MM.1S (cell line): ENCODE data around the gene LPA.
"Not testable (repeated sequence)": the region's sequence is repeated elsewhere in the genome, so short reads cannot be mapped to it uniquely, and the experiment has no call there.

Experiments
- DNase-seq: peaks from one replicate; pipeline ENCODE4 v3.0.0-alpha.2; 2015
- H2AFZ ChIP-seq: fragments of 300-600 bp; sonication (generic); 2 replicates; pipeline ENCODE4 v1.6.0; 2016; ENCODE audit warnings: antibody characterized with exemption, low read length
- H3F3A ChIP-seq: fragments of 300-600 bp; sonication (generic); 2 replicates; pipeline ENCODE4 v1.6.1; 2016; ENCODE audit warnings: mild to moderate bottlenecking, antibody characterized with exemption, low read length, moderate library complexity, mixed read lengths; ENCODE audit not compliant: insufficient read depth
- H3K27ac ChIP-seq: fragments of 300-600 bp; sonication (generic); 2 replicates; pipeline ENCODE4 v1.5.1; 2016; ENCODE audit warnings: mild to moderate bottlenecking, low read length
- H3K27me3 ChIP-seq: fragments of 300-600 bp; sonication (generic); replicated peaks from 2 replicates; pipeline ENCODE4 v1.6.0; 2016; ENCODE audit warnings: low read length; ENCODE audit not compliant: insufficient read depth
- H3K36me3 ChIP-seq: fragments of 300-600 bp; sonication (generic); replicated peaks from 2 replicates; pipeline ENCODE4 v1.6.1; 2016; ENCODE audit warnings: mild to moderate bottlenecking, low read length, mixed read lengths; ENCODE audit not compliant: insufficient read depth
- H3K4me1 ChIP-seq: fragments of 300-600 bp; sonication (generic); 2 replicates; pipeline ENCODE4 v1.6.1; 2016; ENCODE audit warnings: low read length, mixed read lengths
- H3K4me2 ChIP-seq: fragments of 300-600 bp; sonication (generic); 2 replicates; pipeline ENCODE4 v1.6.0; 2016; ENCODE audit warnings: low read depth, low read length
- H3K4me3 ChIP-seq: fragments of 300-600 bp; sonication (generic); 2 replicates; pipeline ENCODE4 v1.5.1; 2016; ENCODE audit warnings: low read length, mixed read lengths
- H3K79me2 ChIP-seq: fragments of 300-600 bp; sonication (generic); 2 replicates; pipeline ENCODE4 v1.6.1; 2016; ENCODE audit warnings: mixed run types, low read length, mixed read lengths
- H3K9ac ChIP-seq: fragments of 300-600 bp; sonication (generic); 2 replicates; pipeline ENCODE4 v1.6.1; 2016; ENCODE audit warnings: low read length, mixed read lengths
- H3K9me2 ChIP-seq: fragments of 300-600 bp; sonication (generic); replicated peaks from 2 replicates; pipeline ENCODE4 v1.6.1; 2016; ENCODE audit warnings: mild to moderate bottlenecking, low read length, mixed read lengths; ENCODE audit not compliant: insufficient read depth
- H3K9me3 ChIP-seq: fragments of 300-600 bp; sonication (generic); replicated peaks from 2 replicates; pipeline ENCODE4 v1.6.1; 2016; ENCODE audit warnings: mild to moderate bottlenecking, low read length, mixed read lengths; ENCODE audit not compliant: insufficient read depth
- H4K20me1 ChIP-seq: fragments of 300-600 bp; sonication (generic); 2 replicates; pipeline ENCODE4 v1.6.1; 2016; ENCODE audit warnings: mild to moderate bottlenecking, low read length, moderate library complexity, mixed read lengths; ENCODE audit not compliant: insufficient read depth
- CTCF ChIP-seq: fragments of 300-600 bp; sonication (generic); IDR thresholded peaks from 2 replicates; pipeline ENCODE4 v1.5.1; 2016; ENCODE audit warnings: antibody characterized with exemption, low read length, mixed read lengths
- EZH2 ChIP-seq: fragments of 300-600 bp; sonication (generic); optimal IDR thresholded peaks from 2 replicates; pipeline ENCODE3; 2017; ENCODE audit warnings: low read depth, mild to moderate bottlenecking, antibody characterized with exemption, low read length, mixed read lengths
- EZH2phosphoT487 ChIP-seq: fragments of 300-600 bp; sonication (generic); IDR thresholded peaks from 2 replicates; pipeline ENCODE4 v1.6.1; 2018; ENCODE audit warnings: antibody characterized with exemption, low read length

Gene LPA

GRCh38 chr6:160634706-160635105, 29.4 kb downstream of the LPA start:
- Histone ChIP-seq H3K4me2 (no peak overlapping the region), H3K9ac (no peak overlapping the region), H3K4me3 (no peak overlapping the region), H3K4me1 (no peaks in the 10 kb centered on the region), H3K9me3 (no peaks in the 10 kb centered on the region), H2AFZ (no peak overlapping the region), H3K9me2 (no peaks in the 10 kb centered on the region), H3K27me3 (no peaks in the 10 kb centered on the region), H3K27ac (no peak overlapping the region), H3K79me2 (no peaks in the 10 kb centered on the region), H3K36me3 (no peaks in the 10 kb centered on the region), H3F3A (no peaks in the 10 kb centered on the region), H4K20me1 (no peaks in the 10 kb centered on the region)
- TF ChIP-seq EZH2: no peak
- TF ChIP-seq CTCF: no peak
- TF ChIP-seq EZH2phosphoT487: no peak
- no peak for DNase-seq

- no peak overlapping the region for H3K4me3 ChIP-seq
- DNase-seq: no peak
- no peaks in the 10 kb centered on the region for H3K36me3 ChIP-seq
- TF ChIP-seq CTCF (no peak), EZH2phosphoT487 (no peak), EZH2 (no peak)
- no peak overlapping the region for H3K4me2 ChIP-seq
- H3K27me3 ChIP-seq: no peaks in the 10 kb centered on the region
- H3K4me1 ChIP-seq: no peaks in the 10 kb centered on the region
- H3K9ac ChIP-seq: no peak overlapping the region
- H3K79me2 ChIP-seq: no peaks in the 10 kb centered on the region
- no peak overlapping the region for H2AFZ ChIP-seq
- H3K9me3 ChIP-seq: no peaks in the 10 kb centered on the region
- H3F3A ChIP-seq: no peaks in the 10 kb centered on the region
- no peaks in the 10 kb centered on the region for H3K9me2 ChIP-seq
- H4K20me1 ChIP-seq: no peaks in the 10 kb centered on the region
- H3K27ac ChIP-seq: no peak overlapping the region
Measured at GRCh38 chr6:160595838-160596832, 67.9 kb downstream of the LPA start.

GRCh38 chr6:160595297-160595696, 68.8 kb downstream of the LPA start:
- not testable (repeated sequence) for H3K9me3 ChIP-seq, H3K4me3 ChIP-seq, H4K20me1 ChIP-seq, H3K9me2 ChIP-seq, DNase-seq, H3K79me2 ChIP-seq, H3K4me1 ChIP-seq, H3K4me2 ChIP-seq, H3K27me3 ChIP-seq, H3F3A ChIP-seq, H3K9ac ChIP-seq, H3K36me3 ChIP-seq, H2AFZ ChIP-seq, H3K27ac ChIP-seq

- Histone ChIP-seq H3K79me2 (no peaks in the 10 kb centered on the region), H2AFZ (no peak overlapping the region), H3K4me1 (no peaks in the 10 kb centered on the region), H3K4me3 (no peak overlapping the region), H3K27me3 (no peaks in the 10 kb centered on the region), H3K9me2 (no peaks in the 10 kb centered on the region), H3K9ac (no peak overlapping the region), H4K20me1 (no peaks in the 10 kb centered on the region), H3K27ac (no peak overlapping the region), H3K36me3 (no peaks in the 10 kb centered on the region), H3F3A (no peaks in the 10 kb centered on the region), H3K4me2 (no peak overlapping the region), H3K9me3 (no peaks in the 10 kb centered on the region)
- TF ChIP-seq EZH2phosphoT487 (no peak), EZH2 (no peak), CTCF (no peak)
- no peak for DNase-seq
Measured at GRCh38 chr6:160586374-160586773, 77.7 kb downstream of the LPA start.
